Measurements from ENCODE around the gene KIF2C. TPM values are rescaled to one million over a fixed set of nuclear protein-coding genes. Genes with fewer than 3 reads are reported as not detected.
"Not testable (repeated sequence)": the region's sequence is repeated elsewhere in the genome, so short reads cannot be mapped to it uniquely, and the experiment has no call there.

Gene KIF2C
- total RNA-seq, 1 donor from 2014 or later: 1.6 TPM

- no peak for TF ChIP-seq CTCF (IDR thresholded peaks at IDR 0.05; ENCODE audit: borderline replicate concordance)
- H3K27me3 ChIP-seq (ENCODE audit: low read depth): no peaks in the 10 kb centered on the region
- intact Hi-C loops (cut with micrococcal nuclease): no loop called here
These were observed 19.4 kb downstream of the KIF2C start for GRCh38 chr1:44759077-44759476.

GRCh38 chr1:44760876-44761275, 21.2 kb downstream of the KIF2C start:
- intact Hi-C loops (cut with micrococcal nuclease): no loop called here
- Histone ChIP-seq H3K27me3 (ENCODE audit: low read depth) (no peaks in the 10 kb centered on the region), H3K27ac (replicated peaks) (no peak overlapping the region), H3K9me3 (replicated peaks) (no peaks in the 10 kb centered on the region), H3K4me1 (peaks cover 6% of the 10 kb centered on the region), H3K4me3 (no peak overlapping the region), H3K36me3 (no peaks in the 10 kb centered on the region)
- TF ChIP-seq CTCF (IDR thresholded peaks at IDR 0.05; ENCODE audit: borderline replicate concordance): no peak
- no peak for DNase-seq

More at GRCh38 chr1:44759077-44759476, 19.4 kb downstream of the KIF2C start:
- H3K4me3 ChIP-seq: no peak overlapping the region
- no peak for DNase-seq
- no peak overlapping the region for H3K27ac ChIP-seq (replicated peaks)
- H3K9me3 ChIP-seq (replicated peaks): no peaks in the 10 kb centered on the region
- H3K36me3 ChIP-seq: no peaks in the 10 kb centered on the region
- H3K4me1 ChIP-seq: peaks cover 6% of the 10 kb centered on the region

- H3K4me3 ChIP-seq; H3K4me1 ChIP-seq; intact Hi-C loops (cut with micrococcal nuclease); H3K36me3 ChIP-seq; H3K27ac ChIP-seq (replicated peaks); H3K9me3 ChIP-seq (replicated peaks); H3K27me3 ChIP-seq (ENCODE audit: low read depth); DNase-seq: not testable (repeated sequence)
These were observed 26.8 kb downstream of the KIF2C start for GRCh38 chr1:44766421-44766820.

GRCh38 chr1:44775078-44775929, 35.7 kb downstream of the KIF2C start, which contains the start of gene RPS8:
Gene RPS8 (plus strand): TSS chr1:44775540. CDS start chr1:44775597, 57 bp downstream.
- H3K4me3 ChIP-seq: peak within 1 kb of the TSS; percentile 82
- intact Hi-C loops (cut with micrococcal nuclease): no loop called here
- peaks cover 42% of the 10 kb centered on the region for H3K4me1 ChIP-seq
- TF ChIP-seq CTCF (IDR thresholded peaks at IDR 0.05; ENCODE audit: borderline replicate concordance): no peak
- peak within 1 kb of the TSS; percentile 95 for H3K27ac ChIP-seq (replicated peaks)
- peak; percentile 91 for DNase-seq
- peaks cover 38% of the 10 kb centered on the region for H3K36me3 ChIP-seq
- no peaks in the 10 kb centered on the region for H3K27me3 ChIP-seq (ENCODE audit: low read depth)
- H3K9me3 ChIP-seq (replicated peaks): no peaks in the 10 kb centered on the region

- Histone ChIP-seq H3K36me3 (peaks cover 46% of the 10 kb centered on the region), H3K27me3 (ENCODE audit: low read depth) (no peaks in the 10 kb centered on the region), H3K4me3 (peak overlapping the region; percentile 82), H3K4me1 (peaks cover 42% of the 10 kb centered on the region), H3K27ac (replicated peaks) (peak overlapping the region; percentile 95), H3K9me3 (replicated peaks) (no peaks in the 10 kb centered on the region)
- intact Hi-C loops (cut with micrococcal nuclease): no loop called here
- no peak for DNase-seq
- TF ChIP-seq CTCF (IDR thresholded peaks at IDR 0.05; ENCODE audit: borderline replicate concordance): no peak
These were observed 36.5 kb downstream of the KIF2C start for GRCh38 chr1:44775930-44776729.

All from left ventricle myocardium inferior (tissue), 1 donor.